ENCODE measurements around the gene GLS. TPM values are rescaled to one million over a fixed set of nuclear protein-coding genes. Genes with fewer than 3 reads are reported as not detected.

GLS gene
- total and polyA plus RNA-seq, 2 donors (not counting 3 experiments of a cell fraction or from before 2014, with no cell fraction given) = 49.0 to 183 TPM

DNA sequence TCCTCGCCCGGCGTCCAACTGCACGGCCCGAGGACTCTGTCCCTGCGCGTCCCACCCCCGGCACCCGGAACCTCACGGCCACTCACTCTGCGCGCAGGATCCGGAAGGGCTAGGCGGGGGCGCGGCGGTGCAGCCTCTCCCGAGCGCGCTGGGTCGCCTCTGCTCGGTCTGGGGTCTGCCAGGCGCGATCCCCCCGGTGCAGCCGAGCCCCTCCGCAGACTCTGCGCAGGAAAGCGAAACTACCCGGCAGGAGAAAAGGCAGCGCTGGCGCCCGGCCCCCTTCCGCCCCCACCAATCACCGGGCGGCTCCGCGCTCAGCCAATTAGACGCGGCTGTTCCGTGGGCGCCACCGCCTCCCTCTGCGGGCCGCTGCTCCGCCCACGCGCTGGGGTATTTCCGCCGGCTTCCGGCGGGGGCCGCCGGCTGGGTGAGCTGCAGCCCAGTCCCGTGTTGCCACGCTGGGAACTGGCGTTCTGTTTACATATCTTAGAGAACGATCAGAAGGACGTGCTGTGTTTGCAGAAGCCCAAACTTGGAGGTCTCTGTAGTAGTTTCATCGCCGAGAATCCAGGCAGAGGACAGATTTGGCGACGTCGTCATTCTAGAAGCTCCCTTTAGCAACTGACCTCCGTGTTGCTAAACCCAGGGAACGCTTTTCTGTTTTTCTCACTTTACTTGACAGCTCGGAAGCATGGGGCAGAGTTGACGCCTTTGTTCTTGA lies 133.5 kb downstream of the GLS start, which contains the start of gene STAT1:
Gene STAT1, minus strand, starts transcription at position 240 of the 721 bp plus-strand sequence. CDS start 4,168 bp downstream, outside the sequence.
- Histone ChIP-seq H3K4me2 (ENCODE audit: insufficient read depth, low read length) (peak within 1 kb of the TSS; percentile 90), H4K20me1 (replicated peaks; ENCODE audit: control insufficient read depth, extremely low read depth, insufficient read depth, low read length) (no peaks in the 10 kb centered on the region), H3K36me3 (ENCODE audit: control insufficient read depth in 2 of 2, extremely low read depth in 1 of 2, insufficient read depth in 2 of 2, low read length in 2 of 2) (no peaks in the 10 kb centered on the region), H3K79me2 (ENCODE audit: control insufficient read depth, insufficient read depth, low read length) (peaks cover 21% of the 10 kb centered on the region), H3K4me1 (ENCODE audit: control insufficient read depth, extremely low read depth, insufficient read depth, low read length) (peaks cover 16% of the 10 kb centered on the region), H3K9me1 (replicated peaks; ENCODE audit: control insufficient read depth, extremely low read depth, insufficient read depth, low read length) (no peaks in the 10 kb centered on the region), H3K27ac (ENCODE audit: insufficient read depth, low read depth, low read length) (peak within 1 kb of the TSS; percentile 64), H2AFZ (ENCODE audit: low read depth, low read length) (peak within 1 kb of the TSS; percentile 80), H3K9me3 (replicated peaks; ENCODE audit: control insufficient read depth, insufficient read depth, low read length) (no peaks in the 10 kb centered on the region), H3K27me3 (ENCODE audit: control insufficient read depth in 2 of 2, insufficient read depth in 2 of 2, low read length in 2 of 2) (no peaks in the 10 kb centered on the region), H3K4me3 (replicated peaks in 1 of 3; ENCODE audit: insufficient read depth in 1 of 3, low read depth in 1 of 3, low read length in 3 of 3) (peak within 1 kb of the TSS; percentile 50 to 94 (median 78)), H3K9ac (replicated peaks; ENCODE audit: extremely low read depth, insufficient read depth, low read length) (peak within 1 kb of the TSS; percentile 74)
- DNase-seq (ENCODE audit: low read depth, low spot score) = peak; percentile 92
- intact Hi-C loops (cut with micrococcal nuclease) (loop anchor here (1.0 to 5.0 kb wide), 5 partner anchors 7 to 67 kb away; no protein-coding TSS in a partner anchor), dilution Hi-C loops (cut with MboI; ENCODE audit: extremely low pct_ligation_motif_present, low sequenced_read_pairs) (no loop called here)
- BruUV-seq (replicated peaks) = no TSS peak
- TF ChIP-seq MYC (IDR thresholded peaks at IDR 0.05; ENCODE audit: low read depth, low read length) = peak; percentile 70
- TF ChIP-seq, protein P1, sequence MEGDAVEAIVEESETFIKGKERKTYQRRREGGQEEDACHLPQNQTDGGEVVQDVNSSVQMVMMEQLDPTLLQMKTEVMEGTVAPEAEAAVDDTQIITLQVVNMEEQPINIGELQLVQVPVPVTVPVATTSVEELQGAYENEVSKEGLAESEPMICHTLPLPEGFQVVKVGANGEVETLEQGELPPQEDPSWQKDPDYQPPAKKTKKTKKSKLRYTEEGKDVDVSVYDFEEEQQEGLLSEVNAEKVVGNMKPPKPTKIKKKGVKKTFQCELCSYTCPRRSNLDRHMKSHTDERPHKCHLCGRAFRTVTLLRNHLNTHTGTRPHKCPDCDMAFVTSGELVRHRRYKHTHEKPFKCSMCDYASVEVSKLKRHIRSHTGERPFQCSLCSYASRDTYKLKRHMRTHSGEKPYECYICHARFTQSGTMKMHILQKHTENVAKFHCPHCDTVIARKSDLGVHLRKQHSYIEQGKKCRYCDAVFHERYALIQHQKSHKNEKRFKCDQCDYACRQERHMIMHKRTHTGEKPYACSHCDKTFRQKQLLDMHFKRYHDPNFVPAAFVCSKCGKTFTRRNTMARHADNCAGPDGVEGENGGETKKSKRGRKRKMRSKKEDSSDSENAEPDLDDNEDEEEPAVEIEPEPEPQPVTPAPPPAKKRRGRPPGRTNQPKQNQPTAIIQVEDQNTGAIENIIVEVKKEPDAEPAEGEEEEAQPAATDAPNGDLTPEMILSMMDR (IDR thresholded peaks at IDR 0.05; ENCODE audit: extremely low read depth in 1 of 2, insufficient read depth in 1 of 2, low read depth in 1 of 2, low read length in 2 of 2) = no peak
- TF ChIP-seq, protein P2, sequence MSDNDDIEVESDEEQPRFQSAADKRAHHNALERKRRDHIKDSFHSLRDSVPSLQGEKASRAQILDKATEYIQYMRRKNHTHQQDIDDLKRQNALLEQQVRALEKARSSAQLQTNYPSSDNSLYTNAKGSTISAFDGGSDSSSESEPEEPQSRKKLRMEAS (IDR thresholded peaks at IDR 0.05; ENCODE audit: insufficient read depth, insufficient read length) = peak; percentile 5
- TF ChIP-seq POLR2A (IDR thresholded peaks at IDR 0.05; ENCODE audit: low read depth, low read length) = peak; percentile 96
- peak; percentile 98 for TF ChIP-seq POLR2AphosphoS5 (IDR thresholded peaks at IDR 0.05; ENCODE audit: insufficient read depth, low read depth, low read length)
- POLR2A ChIA-PET = interaction anchor here (0.6 kb wide), 1 partner anchor 132 kb away, joined by 3 read pairs; no protein-coding TSS in a partner anchor
- CTCF ChIA-PET = interaction anchor here (1.0 to 1.8 kb wide), 2 partner anchors 15 to 142 kb away, joined by 4 to 7 read pairs; no protein-coding TSS in a partner anchor
- FAIRE-seq = peak; percentile 86

Data from endothelial cell of umbilical vein (primary cell).